Stomach smooth muscle (tissue), 2 donors: ENCODE data around the gene CNNM2.
"Not testable (repeated sequence)": the region's sequence is repeated elsewhere in the genome, so short reads cannot be mapped to it uniquely, and the experiment has no call there.

Experiments
- H3K27ac ChIP-seq: one replicate; pipeline ENCODE4 v1.7.0; 2013; ENCODE audit warnings: mild to moderate bottlenecking, low read length, inconsistent platforms
- H3K27me3 ChIP-seq, 2 donors: one replicate each; pipeline ENCODE4 v1.7.0; 2013; ENCODE audit warnings: low read length in 2 of 2; ENCODE audit not compliant: insufficient read depth in 2 of 2, control insufficient read depth in 1 of 2
- H3K36me3 ChIP-seq, 2 donors: one replicate each; pipeline ENCODE4 v1.7.0; 2013; ENCODE audit warnings: low read length in 2 of 2; ENCODE audit not compliant: control insufficient read depth in 2 of 2, insufficient read depth in 2 of 2
- H3K4me1 ChIP-seq: one replicate; pipeline ENCODE4 v1.7.0; 2013; ENCODE audit warnings: low read length; ENCODE audit not compliant: control insufficient read depth, insufficient read depth
- H3K4me3 ChIP-seq, 2 donors: one replicate each; pipeline ENCODE4 v1.7.0; 2013; ENCODE audit warnings: low read length in 2 of 2
- H3K9ac ChIP-seq, 2 donors: one replicate each; pipeline ENCODE4 v1.7.0; 2013; ENCODE audit warnings: low read length in 2 of 2, mild to moderate bottlenecking in 1 of 2
- H3K9me3 ChIP-seq, 2 donors: one replicate each; pipeline ENCODE4 v1.7.0; 2013; ENCODE audit warnings: low read length in 2 of 2; ENCODE audit not compliant: control insufficient read depth in 2 of 2
- donor health status: healthy.
- donor health status: Pancreatic carcinoma.

Gene CNNM2

GRCh38 chr10:103058034-103058433 is 139.9 kb downstream of the CNNM2 start:
- Histone ChIP-seq H3K36me3 (peaks cover 0 to 5% of the 10 kb centered on the region in 2 donors), H3K27me3 (no peaks in the 10 kb centered on the region), H3K27ac (no peak overlapping the region), H3K4me1 (peaks cover 11% of the 10 kb centered on the region), H3K9me3 (no peaks in the 10 kb centered on the region), H3K4me3 (no peak overlapping the region), H3K9ac (no peak overlapping the region)

GRCh38 chr10:103060575-103060974 is 142.5 kb downstream of the CNNM2 start:
- peaks cover 0 to 7% of the 10 kb centered on the region in 2 donors for H3K36me3 ChIP-seq
- H3K4me1 ChIP-seq, result peaks cover 2% of the 10 kb centered on the region
- H3K9me3 ChIP-seq, result no peaks in the 10 kb centered on the region
- H3K27ac ChIP-seq, result no peak overlapping the region
- no peaks in the 10 kb centered on the region for H3K27me3 ChIP-seq
- H3K9ac ChIP-seq, result no peak overlapping the region
- no peak overlapping the region for H3K4me3 ChIP-seq

- Histone ChIP-seq H3K36me3 (peaks cover 3 to 6% of the 10 kb centered on the region in 2 donors), H3K9me3 (no peaks in the 10 kb centered on the region), H3K9ac (no peak overlapping the region), H3K4me3 (no peak overlapping the region), H3K27ac (no peak overlapping the region), H3K27me3 (no peaks in the 10 kb centered on the region), H3K4me1 (peaks cover 2% of the 10 kb centered on the region)
These were observed 144.9 kb downstream of the CNNM2 start for GRCh38 chr10:103062854-103063590.

- H3K4me3 ChIP-seq, result no peak overlapping the region
- H3K9ac ChIP-seq, result no peak overlapping the region
- H3K9me3 ChIP-seq, result no peaks in the 10 kb centered on the region
- no peaks in the 10 kb centered on the region for H3K27me3 ChIP-seq
- peaks cover 6% of the 10 kb centered on the region for H3K4me1 ChIP-seq
- H3K36me3 ChIP-seq, result peaks cover 8 to 13% of the 10 kb centered on the region in 2 donors
- no peak overlapping the region for H3K27ac ChIP-seq
These were observed 146.9 kb downstream of the CNNM2 start for GRCh38 chr10:103064956-103065355.

- Histone ChIP-seq H3K9me3 (no peaks in the 10 kb centered on the region), H3K4me1 (peaks cover 9% of the 10 kb centered on the region), H3K9ac (no peak overlapping the region), H3K27me3 (no peaks in the 10 kb centered on the region), H3K36me3 (peaks cover 8 to 13% of the 10 kb centered on the region in 2 donors), H3K27ac (no peak overlapping the region), H3K4me3 (no peak overlapping the region)
These were observed 148.3 kb downstream of the CNNM2 start for GRCh38 chr10:103066141-103067098.

GRCh38 chr10:103067099-103067477 is 149.0 kb downstream of the CNNM2 start:
- H3K4me1 ChIP-seq, H3K4me3 ChIP-seq, H3K9ac ChIP-seq, H3K27me3 ChIP-seq, H3K9me3 ChIP-seq, H3K27ac ChIP-seq: not testable (repeated sequence)
- peaks cover 8 to 18% of the 10 kb centered on the region in 2 donors for H3K36me3 ChIP-seq

GRCh38 chr10:103067484-103067883 is 149.4 kb downstream of the CNNM2 start:
- Histone ChIP-seq H3K9me3 (no peaks in the 10 kb centered on the region), H3K27me3 (no peaks in the 10 kb centered on the region), H3K36me3 (peaks cover 8 to 18% of the 10 kb centered on the region in 2 donors), H3K4me3 (no peak overlapping the region), H3K4me1 (peaks cover 9% of the 10 kb centered on the region), H3K27ac (no peak overlapping the region), H3K9ac (peak overlapping the region in 1 of 2 donors; percentile 29)

GRCh38 chr10:103067956-103068355 is 149.9 kb downstream of the CNNM2 start:
- Histone ChIP-seq H3K9me3 (no peaks in the 10 kb centered on the region), H3K27me3 (no peaks in the 10 kb centered on the region), H3K4me1 (peaks cover 8% of the 10 kb centered on the region), H3K9ac (peak overlapping the region in 1 of 2 donors; percentile 29), H3K27ac (no peak overlapping the region), H3K36me3 (peaks cover 8 to 18% of the 10 kb centered on the region in 2 donors), H3K4me3 (no peak overlapping the region)

GRCh38 chr10:103069453-103070331 is 151.6 kb downstream of the CNNM2 start:
- Histone ChIP-seq H3K9ac (no peak overlapping the region), H3K36me3 (peaks cover 8 to 23% of the 10 kb centered on the region in 2 donors), H3K27me3 (no peaks in the 10 kb centered on the region), H3K4me3 (no peak overlapping the region), H3K27ac (no peak overlapping the region), H3K4me1 (peaks cover 7% of the 10 kb centered on the region), H3K9me3 (no peaks in the 10 kb centered on the region)

GRCh38 chr10:103072276-103072675 is 154.2 kb downstream of the CNNM2 start:
- Histone ChIP-seq H3K9me3 (no peaks in the 10 kb centered on the region), H3K36me3 (peaks cover 7 to 32% of the 10 kb centered on the region in 2 donors)

More at GRCh38 chr10:103072276-103072675, 154.2 kb downstream of the CNNM2 start:
- H3K27me3 ChIP-seq, result no peaks in the 10 kb centered on the region
- no peak overlapping the region for H3K27ac ChIP-seq
- H3K4me1 ChIP-seq, result peaks cover 7% of the 10 kb centered on the region
- no peak overlapping the region for H3K9ac ChIP-seq
- H3K4me3 ChIP-seq, result no peak overlapping the region
